HL-60/S4 treated with phorbol 12-myristate 13-acetate at 8.2 ng/mL for 4 days and 3 days (cell line): ENCODE data around the gene RMND5A.

ENCODE experiments used
- in situ Hi-C: fragments of 300-500 bp; cut with MboI; formaldehyde crosslinking; loops from 2 replicates; pipeline ENCODE4 v1.15.0; 2022; ENCODE audit warnings: low sequenced_read_pairs

The RMND5A gene

DNA sequence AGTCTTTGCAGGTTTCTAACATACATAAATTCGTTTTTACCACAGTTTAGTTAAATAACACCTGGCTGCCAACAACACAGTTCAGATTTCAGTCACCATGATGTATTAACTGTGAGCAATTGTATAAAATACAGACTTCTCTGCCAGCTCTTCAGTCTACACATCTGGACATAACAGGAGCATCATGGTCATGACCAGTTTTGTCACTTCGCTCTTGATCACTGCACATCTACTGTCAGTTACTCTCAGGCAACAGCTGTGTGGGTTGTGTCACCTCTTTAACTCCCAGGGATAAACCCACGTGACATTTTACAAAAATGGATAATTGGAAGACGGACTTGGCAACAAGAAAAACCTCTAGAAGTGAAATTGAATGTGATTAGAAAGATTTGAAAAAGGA lies 40.3 kb downstream of the RMND5A start:
- in situ Hi-C loops: no loop called here

GRCh38 chr2:86764661-86765309 lies 44.7 kb downstream of the RMND5A start:
- in situ Hi-C loops: no loop called here

DNA sequence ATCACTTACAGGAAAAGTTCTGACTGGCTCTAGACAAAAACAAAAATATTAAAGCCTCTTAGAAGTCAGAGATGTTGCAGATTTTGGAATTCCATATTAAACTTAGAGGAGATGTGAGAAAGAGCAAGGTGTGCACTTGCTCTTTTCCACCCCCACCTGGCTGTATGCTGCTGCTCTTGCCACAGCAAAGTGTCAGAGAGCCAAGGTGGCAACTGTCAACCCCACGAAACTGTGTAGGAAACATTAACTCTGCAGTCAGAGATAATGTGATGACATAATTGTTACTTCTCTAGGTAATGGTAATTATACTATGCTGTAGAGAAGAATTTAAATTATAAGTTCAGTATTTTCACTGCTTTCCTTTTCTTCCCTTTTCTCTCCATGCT lies 45.2 kb downstream of the RMND5A start:
- in situ Hi-C loops: no loop called here

- in situ Hi-C loops: no loop called here
These were observed 48.3 kb downstream of the RMND5A start for GRCh38 chr2:86768189-86768949.

DNA sequence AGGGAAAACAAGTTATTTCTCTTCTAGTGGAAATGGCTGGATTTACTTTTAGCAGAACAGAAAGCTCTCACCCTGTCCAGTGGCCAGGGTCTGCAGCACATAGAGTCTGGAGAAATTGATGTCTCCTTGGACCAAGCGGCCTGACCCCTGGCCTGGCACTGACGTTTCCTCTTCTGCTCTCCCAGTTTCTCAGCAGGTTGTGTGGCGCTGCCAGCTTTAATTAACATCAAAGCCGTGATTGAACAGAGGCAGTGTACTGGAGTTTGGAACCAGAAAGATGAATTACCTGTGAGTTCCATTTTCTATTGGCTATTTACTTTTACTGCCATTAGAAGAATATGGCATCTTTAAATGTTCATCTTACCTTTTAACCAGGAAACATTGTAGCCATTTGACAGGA lies 49.7 kb downstream of the RMND5A start:
- in situ Hi-C loops: no loop called here

- in situ Hi-C loops: no loop called here
These were observed 50.8 kb downstream of the RMND5A start for GRCh38 chr2:86770816-86771301.

DNA sequence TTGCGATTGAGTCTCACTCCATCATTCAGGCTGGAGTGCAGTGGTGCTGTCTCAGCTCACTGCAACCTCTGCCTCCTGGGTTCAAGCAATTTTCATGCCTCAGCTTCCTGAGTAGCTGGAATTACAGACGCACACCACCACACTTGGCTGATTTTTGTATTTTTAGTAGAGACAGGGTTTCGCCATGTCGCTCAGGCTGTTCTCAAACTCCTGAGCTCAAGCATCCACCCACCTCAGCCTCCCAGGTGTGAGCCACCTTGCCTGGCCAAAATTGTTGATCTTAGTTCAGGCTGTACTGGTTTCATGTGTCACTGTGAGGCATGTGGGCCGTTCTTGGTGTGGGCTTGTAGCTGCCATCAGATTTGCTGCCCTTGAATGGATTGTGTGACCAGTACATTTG lies 52.5 kb downstream of the RMND5A start:
- in situ Hi-C loops: no loop called here

GRCh38 chr2:86774862-86775261 lies 54.8 kb downstream of the RMND5A start:
- in situ Hi-C loops: no loop called here

GRCh38 chr2:86775338-86775737 lies 55.2 kb downstream of the RMND5A start:
- in situ Hi-C loops: no loop called here

- in situ Hi-C loops: no loop called here
These were observed 56.4 kb downstream of the RMND5A start for GRCh38 chr2:86776532-86776931.

- in situ Hi-C loops: no loop called here
These were observed 58.9 kb downstream of the RMND5A start for GRCh38 chr2:86778957-86779356.

DNA sequence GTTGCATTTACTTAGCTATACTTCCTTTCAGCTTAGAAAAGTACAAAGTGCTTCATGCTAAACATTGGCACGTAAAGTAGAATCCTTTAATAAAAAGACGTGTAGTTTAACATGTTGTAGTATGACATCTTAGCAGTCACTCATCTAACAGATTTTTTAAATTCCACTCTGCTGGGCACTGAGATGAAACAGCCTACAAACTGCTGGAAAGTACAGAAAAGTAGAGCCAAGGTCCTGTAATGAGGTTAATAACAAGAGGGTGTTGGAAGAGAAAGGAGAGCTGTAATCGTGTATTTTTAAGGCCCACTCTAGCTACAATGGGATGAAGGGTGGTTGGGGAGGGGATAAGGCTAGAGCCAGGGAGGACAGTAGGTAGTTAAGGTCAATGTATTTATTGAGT lies 59.9 kb downstream of the RMND5A start:
- in situ Hi-C loops: no loop called here

DNA sequence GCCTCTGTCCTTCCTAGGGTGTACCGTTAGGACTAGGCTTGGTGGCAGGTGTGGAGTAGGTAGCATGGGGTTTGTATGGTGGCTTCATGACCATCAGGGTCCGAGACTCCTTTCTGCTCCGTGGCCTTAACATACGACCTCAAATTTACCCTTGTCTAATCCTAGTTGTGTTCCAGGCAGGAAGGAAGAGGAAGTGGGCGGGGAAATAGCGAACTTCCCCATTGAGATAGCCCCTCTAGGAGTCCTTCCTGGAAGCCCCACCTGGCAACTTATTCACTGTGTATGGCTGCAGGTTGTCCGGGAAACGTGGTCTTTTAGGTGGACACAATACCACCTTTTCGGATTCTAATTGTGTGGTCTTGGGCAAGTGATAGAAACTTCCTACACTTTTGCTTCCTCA lies 61.3 kb downstream of the RMND5A start:
- in situ Hi-C loops: no loop called here

DNA sequence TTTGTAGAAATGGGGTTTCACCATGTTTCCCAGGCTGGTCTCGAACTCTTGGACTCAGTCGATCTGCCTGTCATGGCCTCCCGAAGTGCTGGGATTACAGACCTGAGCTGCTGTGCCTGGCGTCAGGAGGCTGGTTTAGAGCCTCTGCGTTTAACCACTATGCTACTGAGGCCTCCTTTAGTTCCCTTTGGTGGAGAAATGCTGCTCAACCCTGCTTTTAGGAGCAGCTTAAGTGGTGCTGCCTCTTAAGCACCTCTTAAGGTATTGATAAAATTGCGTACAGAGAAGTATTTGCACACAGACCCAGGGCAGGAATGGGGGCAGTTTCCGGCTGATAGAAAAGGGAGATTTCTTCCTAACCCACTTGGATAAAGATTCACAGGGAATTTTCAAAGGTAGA lies 62.7 kb downstream of the RMND5A start:
- in situ Hi-C loops: no loop called here

DNA sequence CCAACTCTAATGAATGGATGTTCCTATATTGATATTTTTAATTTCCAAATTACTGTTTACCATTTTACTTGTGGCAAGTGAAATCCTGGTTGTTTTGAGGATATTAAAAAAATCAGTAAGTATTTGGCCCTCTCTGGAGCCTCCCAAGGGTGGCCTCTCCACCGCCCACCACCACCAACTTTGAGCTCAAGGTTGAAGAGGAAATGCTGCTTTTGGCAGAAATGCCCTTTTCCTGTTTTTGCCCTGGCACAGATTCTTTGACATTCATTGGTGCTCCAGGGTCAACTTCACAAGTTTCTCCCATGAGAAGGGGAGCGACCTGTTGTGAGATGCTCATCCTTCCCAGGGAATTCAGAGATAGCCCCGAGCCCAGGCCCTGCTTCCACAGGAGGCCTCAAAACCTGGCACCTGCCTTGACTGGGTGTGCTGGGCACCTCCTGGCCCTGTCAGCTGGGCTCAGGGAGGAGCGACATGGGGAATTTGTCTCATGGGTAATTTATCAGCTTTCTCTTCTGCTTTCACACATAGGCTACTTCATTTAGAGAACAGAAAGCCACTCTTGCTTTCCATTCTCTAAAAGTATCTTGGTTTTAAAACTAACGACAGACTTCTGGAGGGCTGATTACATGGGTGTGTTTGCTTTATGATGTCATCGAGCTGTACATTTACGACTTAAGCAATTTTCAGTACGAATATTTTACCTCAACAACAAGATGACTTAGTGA lies 63.7 kb downstream of the RMND5A start:
- in situ Hi-C loops: no loop called here

DNA sequence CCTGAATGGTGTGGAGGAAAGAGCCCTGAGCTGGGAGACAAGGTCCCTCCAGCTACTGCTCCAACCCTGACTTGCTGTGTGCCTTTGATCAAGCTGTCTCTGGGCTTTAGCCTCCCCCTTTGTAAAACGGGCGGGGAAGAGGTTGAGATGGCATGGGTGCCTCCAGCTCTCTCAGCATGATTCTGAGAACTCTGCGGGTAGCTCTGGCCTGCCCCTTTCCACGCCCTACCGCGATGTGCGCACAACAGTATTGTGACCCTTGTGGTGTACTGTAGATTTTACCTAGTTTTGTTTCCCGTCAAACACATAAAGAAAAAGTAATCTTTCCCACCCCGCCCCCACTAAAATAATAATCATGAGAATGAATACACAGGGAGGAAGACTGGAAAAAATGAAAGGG lies 65.4 kb downstream of the RMND5A start:
- in situ Hi-C loops: no loop called here

- in situ Hi-C loops: no loop called here
These were observed 66.0 kb downstream of the RMND5A start for GRCh38 chr2:86786001-86786536.

DNA sequence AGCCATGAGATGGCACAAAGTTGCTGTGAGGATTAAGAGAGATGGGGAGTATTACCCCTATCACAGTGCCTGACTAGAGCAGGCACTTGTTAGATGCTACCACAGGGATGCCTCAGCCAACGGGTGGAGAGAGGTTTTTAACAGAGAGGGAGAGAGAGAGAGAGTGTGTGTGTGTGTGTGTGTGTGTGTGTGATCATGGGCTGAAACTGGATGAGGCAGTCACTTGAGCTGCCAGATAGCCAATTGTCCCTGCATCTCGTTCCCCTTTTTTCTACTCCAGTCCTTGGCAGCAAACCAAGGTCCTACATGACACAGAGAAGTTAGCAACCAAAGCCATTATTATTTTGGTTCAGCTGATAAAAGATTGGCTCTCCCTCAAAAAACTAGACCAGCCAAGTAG lies 67.6 kb downstream of the RMND5A start:
- in situ Hi-C loops: no loop called here

GRCh38 chr2:86788165-86788564 lies 68.1 kb downstream of the RMND5A start:
- in situ Hi-C loops: no loop called here

- in situ Hi-C loops: no loop called here
These were observed 69.0 kb downstream of the RMND5A start for GRCh38 chr2:86788881-86789686.

GRCh38 chr2:86789687-86790133 lies 69.6 kb downstream of the RMND5A start:
- in situ Hi-C loops: no loop called here
